ENCODE data around the gene PRTG. TPM values are rescaled to one million over a fixed set of nuclear protein-coding genes. Genes with fewer than 3 reads are reported as not detected.

The PRTG gene
- total and polyA plus RNA-seq, 9 of the 15 experiments (the other 6 are each of a cell fraction or from before 2014, with no cell fraction given), result under 0.01 to 0.14 (median 0.06) TPM; not detected in 1

- no peaks in the 10 kb centered on the region for H3K9me1 ChIP-seq (ENCODE audit: control insufficient read depth, insufficient read depth, low read length)
- TF ChIP-seq EZH2 (IDR thresholded peaks at IDR 0.05; ENCODE audit: borderline replicate concordance, low read depth, low read length) (0 out of 2 replicates have a peak, but pooled peaks have one; percentile 39), SNAPC5 (CRISPR knock-in tag; IDR thresholded peaks at IDR 0.05) (no peak)
- H3K9ac ChIP-seq (ENCODE audit: insufficient read depth in 1 of 2, low read depth in 2 of 2, low read length in 2 of 2), result no peak overlapping the region
- in situ Hi-C loops (cut with MboI) (no loop called here), intact Hi-C loops (cut with micrococcal nuclease) (no loop called here)
- 20% methylated on average over 21 of the region's 21 CpGs for WGBS (ENCODE audit: insufficient coverage, low coverage, missing lambda C conversion rate)
- no peak for ATAC-seq
- BruUV-seq (replicated peaks), result no TSS peak
- FAIRE-seq, result no peak
- no peaks in the 10 kb centered on the region for H3K9me3 ChIP-seq (replicated peaks; ENCODE audit: control insufficient read depth, insufficient read depth, low read depth, low read length)
- POLR2A ChIA-PET, result interaction anchor here (0.6 to 1.4 kb wide), 2 partner anchors 10 to 109 kb away, joined by 3 read pairs; no protein-coding TSS in a partner anchor
- H3K27ac ChIP-seq (ENCODE audit: extremely low read depth, low read depth, low read length), result no peak overlapping the region
- peaks cover 33 to 42% of the 10 kb centered on the region in 2 experiments for H3K27me3 ChIP-seq (ENCODE audit: control insufficient read depth in 2 of 2, insufficient read depth in 2 of 2, low read length in 2 of 2)
- no peak for DNase-seq (ENCODE audit: extremely low read depth in 1 of 4, low spot score in 3 of 4)
- no peak overlapping the region for H3K4me2 ChIP-seq (ENCODE audit: insufficient read depth, low read length)
- no peak overlapping the region for H3K4me3 ChIP-seq
- CTCF ChIA-PET (ENCODE audit: low intra/inter-chr PET ratio), result no interaction called here
- no peaks in the 10 kb centered on the region for H3K79me2 ChIP-seq (ENCODE audit: control insufficient read depth, insufficient read depth, low read length)
- no peaks in the 10 kb centered on the region for H3K36me3 ChIP-seq (ENCODE audit: control insufficient read depth, insufficient read depth, low read length)
- no peaks in the 10 kb centered on the region for H4K20me1 ChIP-seq (replicated peaks; ENCODE audit: control insufficient read depth, insufficient read depth, low read length)
- H3K4me1 ChIP-seq (replicated peaks in 1 of 2; ENCODE audit: control insufficient read depth in 2 of 2, insufficient read depth in 2 of 2, low read length in 2 of 2), result peaks cover 4 to 13% of the 10 kb centered on the region in 2 experiments; a peak in 3 of 5 replicates
- H2AFZ ChIP-seq (ENCODE audit: low read depth, low read length), result no peak overlapping the region
Observed at GRCh38 chr15:55743729-55744655, 1.0 kb upstream of the PRTG start.

- Histone ChIP-seq H3K9ac (ENCODE audit: insufficient read depth in 1 of 2, low read depth in 2 of 2, low read length in 2 of 2) (peak overlapping the region in 1 of 2 experiments; percentile 77; a peak in 2 of 4 replicates), H3K4me1 (replicated peaks in 1 of 2; ENCODE audit: control insufficient read depth in 2 of 2, insufficient read depth in 2 of 2, low read length in 2 of 2) (peaks cover 4 to 13% of the 10 kb centered on the region in 2 experiments; a peak in 4 of 5 replicates), H3K9me3 (replicated peaks; ENCODE audit: control insufficient read depth, insufficient read depth, low read depth, low read length) (no peaks in the 10 kb centered on the region), H2AFZ (ENCODE audit: low read depth, low read length) (peak overlapping the region; percentile 61), H3K4me3 (peak overlapping the region; percentile 32), H3K9me1 (ENCODE audit: control insufficient read depth, insufficient read depth, low read length) (no peaks in the 10 kb centered on the region), H3K4me2 (ENCODE audit: insufficient read depth, low read length) (peak overlapping the region; percentile 40; the same call in 1 of the 2 replicates), H4K20me1 (replicated peaks; ENCODE audit: control insufficient read depth, insufficient read depth, low read length) (no peaks in the 10 kb centered on the region), H3K79me2 (ENCODE audit: control insufficient read depth, insufficient read depth, low read length) (no peaks in the 10 kb centered on the region), H3K27ac (ENCODE audit: extremely low read depth, low read depth, low read length) (no peak overlapping the region), H3K36me3 (ENCODE audit: control insufficient read depth, insufficient read depth, low read length) (no peaks in the 10 kb centered on the region), H3K27me3 (ENCODE audit: control insufficient read depth in 2 of 2, insufficient read depth in 2 of 2, low read length in 2 of 2) (peaks cover 33 to 42% of the 10 kb centered on the region in 2 experiments)
- intact Hi-C loops (cut with micrococcal nuclease) (no loop called here), in situ Hi-C loops (cut with MboI) (no loop called here)
- WGBS (ENCODE audit: insufficient coverage, low coverage, missing lambda C conversion rate), result 3% methylated on average over 28 of the region's 52 CpGs
- POLR2A ChIA-PET, result no interaction called here
- CTCF ChIA-PET (ENCODE audit: low intra/inter-chr PET ratio), result no interaction called here
- no TSS peak for BruUV-seq (replicated peaks)
- 0 out of 2 replicates have a peak, but pooled peaks have one; percentile 46 for TF ChIP-seq SAFB (IDR thresholded peaks at IDR 0.05; ENCODE audit: borderline replicate concordance, low read depth, low read length)
- TF ChIP-seq NFATC3 (IDR thresholded peaks at IDR 0.05), result no peak
- TF ChIP-seq ARHGAP35 (IDR thresholded peaks at IDR 0.05; ENCODE audit: partially characterized antibody), result no peak
- no peak for TF ChIP-seq PHB2 (IDR thresholded peaks at IDR 0.05; ENCODE audit: low read depth)
- no peak for TF ChIP-seq MYC (IDR thresholded peaks at IDR 0.05; ENCODE audit: low read depth, low read length)
- no peak for TF ChIP-seq MYC (CRISPR knock-in tag; IDR thresholded peaks at IDR 0.05; ENCODE audit: borderline replicate concordance, low read depth)
- TF ChIP-seq RBM17 (IDR thresholded peaks at IDR 0.05; ENCODE audit: borderline replicate concordance, low read depth, low read length), result no peak
- peak; percentile 36 for TF ChIP-seq PCBP1 (IDR thresholded peaks at IDR 0.05; ENCODE audit: low read depth, low read length, poor library complexity, severe bottlenecking)
- peak; percentile 61 for ATAC-seq
- no peak for FAIRE-seq
- DNase-seq (ENCODE audit: extremely low read depth in 1 of 4, low spot score in 3 of 4), result peak in 1 of 4 experiments; percentile 6
Observed at GRCh38 chr15:55742498-55742926, 440 bp downstream of the PRTG start.

Data from K562 (cell line).